Medulla oblongata (tissue), 1 donor: ENCODE measurements around the gene TEX13A.

ENCODE experiments used
- DNase-seq: peaks from one replicate; pipeline ENCODE4 v3.0.0-alpha.2; 2015; ENCODE audit errors: extremely low spot score

Gene TEX13A

DNA sequence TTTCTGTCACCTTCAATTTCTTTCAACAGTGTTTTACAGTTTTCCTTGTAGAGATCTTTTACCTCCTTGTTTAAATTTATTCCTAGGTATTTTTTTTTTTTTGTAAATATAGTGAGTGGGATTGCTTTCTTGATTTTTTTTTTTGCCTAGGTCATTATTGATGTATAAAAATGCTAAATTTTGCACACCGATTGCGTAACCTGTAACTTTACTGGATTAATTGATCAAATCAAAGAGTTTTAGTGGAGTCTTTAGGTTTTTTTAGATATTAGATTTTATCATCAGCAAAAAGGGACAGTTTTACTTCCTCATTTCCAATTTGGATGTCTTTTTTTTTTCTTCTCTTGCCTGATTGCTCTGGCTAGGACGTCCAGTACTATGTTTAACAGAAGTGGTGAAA lies 40.9 kb downstream of the TEX13A start:
- no peak for DNase-seq

DNA sequence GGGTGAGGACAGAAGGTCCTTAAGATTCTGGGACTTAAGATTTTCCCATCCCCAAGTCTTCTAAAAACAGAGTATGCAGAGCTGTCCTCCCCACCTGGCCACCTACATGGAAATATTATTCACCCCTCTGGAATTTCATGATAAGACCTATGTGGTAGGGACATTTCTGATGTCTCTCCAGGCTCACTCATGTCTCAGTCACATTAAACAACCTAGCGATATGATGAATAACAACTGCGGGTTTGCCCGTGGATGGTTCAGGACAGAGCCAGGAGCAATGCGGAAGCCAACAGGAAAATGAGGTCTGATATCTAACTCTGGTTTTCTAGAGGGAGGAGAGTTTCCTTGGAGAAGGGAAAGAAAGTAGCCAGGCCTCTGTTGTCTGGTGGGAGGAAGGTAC lies 47.4 kb downstream of the TEX13A start:
- no peak for DNase-seq
